DOHH2 (cell line): ENCODE results near the gene RABGAP1.

ENCODE experiments used
- CTCF ChIP-seq: fragments of 200-600 bp; sonication (generic); IDR thresholded peaks from one replicate; pipeline ENCODE4 v1.5.1; 2014; ENCODE audit warnings: antibody characterized with exemption, mild to moderate bottlenecking, low read depth, low read length; ENCODE audit not compliant: poor library complexity, severe bottlenecking
- EZH2phosphoT487 ChIP-seq: fragments of 200-600 bp; sonication (generic); IDR thresholded peaks from 2 replicates; pipeline ENCODE4 v1.6.1; 2017; ENCODE audit warnings: borderline replicate concordance, mild to moderate bottlenecking, antibody characterized with exemption, low read length, moderate library complexity, mixed read lengths

GRCh38 chr9:122931226-122932121 is 9.3 kb upstream of the RABGAP1 start, which contains the start of gene ZBTB26:
- no peak for TF ChIP-seq CTCF
- no peak for TF ChIP-seq EZH2phosphoT487
